NCI-H82 (cell line): Measurements from ENCODE around the gene MCIDAS.

Experiments used
- DNase-seq: peaks from one replicate; lab custom pipeline; 2025; lab: John Stamatoyannopoulos, UW

MCIDAS gene

GRCh38 chr5:55226934-55227663 is at the start of gene MCIDAS:
MCIDAS (minus strand) TSS chr5:55227315; CDS start chr5:55227138, 177 bp downstream.
- DNase-seq: peak; percentile 74

- DNase-seq: no peak
Observed at GRCh38 chr5:55276771-55277170, 49.7 kb upstream of the MCIDAS start.

- DNase-seq: no peak
Observed at GRCh38 chr5:55258339-55258738, 31.2 kb upstream of the MCIDAS start.

- no peak for DNase-seq
Observed at GRCh38 chr5:55254802-55255201, 27.7 kb upstream of the MCIDAS start.

GRCh38 chr5:55250064-55250463 is 22.9 kb upstream of the MCIDAS start:
- no peak for DNase-seq

GRCh38 chr5:55241746-55242145 is 14.6 kb upstream of the MCIDAS start:
- no peak for DNase-seq

GRCh38 chr5:55236800-55237199 is 9.7 kb upstream of the MCIDAS start:
- peak; percentile 39 for DNase-seq

- DNase-seq: peak; percentile 21
Observed at GRCh38 chr5:55234121-55234700, 7.1 kb upstream of the MCIDAS start.

- peak; percentile 81 for DNase-seq
Observed at GRCh38 chr5:55232985-55233928, 6.1 kb upstream of the MCIDAS start, which contains the start of gene CCNO. CCNO (minus strand) TSS chr5:55233608; CDS start chr5:55233523, 85 bp downstream.

GRCh38 chr5:55232271-55232984 is 5.3 kb upstream of the MCIDAS start:
- DNase-seq: peak; percentile 54

GRCh38 chr5:55231919-55232270 is 4.8 kb upstream of the MCIDAS start:
- no peak for DNase-seq

GRCh38 chr5:55231029-55231918 is 4.2 kb upstream of the MCIDAS start:
- peak; percentile 30 for DNase-seq

GRCh38 chr5:55230086-55230629 is 3.0 kb upstream of the MCIDAS start:
- no peak for DNase-seq

GRCh38 chr5:55227664-55228430 is 732 bp upstream of the MCIDAS start:
- peak; percentile 9 for DNase-seq

- peak; percentile 86 for DNase-seq
Observed at GRCh38 chr5:55226027-55226933, 835 bp downstream of the MCIDAS start.

GRCh38 chr5:55225346-55225745 is 1.8 kb downstream of the MCIDAS start:
- DNase-seq: no peak

- no peak for DNase-seq
Observed at GRCh38 chr5:55223812-55224240, 3.3 kb downstream of the MCIDAS start.

- DNase-seq: no peak
Observed at GRCh38 chr5:55222985-55223811, 3.9 kb downstream of the MCIDAS start.
